ENCODE measurements around the gene SRSF5. TPM values are rescaled to one million over a fixed set of nuclear protein-coding genes. Genes with fewer than 3 reads are reported as not detected.

The SRSF5 gene
- total RNA-seq, 1 donor from 2014 or later = 288 TPM

- no peak for DNase-seq
Observed at GRCh38 chr14:69771136-69771535, 4.2 kb downstream of the SRSF5 start.

- no peak for DNase-seq
Observed at GRCh38 chr14:69772082-69773017, 5.4 kb downstream of the SRSF5 start.

GRCh38 chr14:69773571-69774276 is 6.8 kb downstream of the SRSF5 start:
- no peak for DNase-seq

- DNase-seq = no peak
Observed at GRCh38 chr14:69775012-69775411, 8.1 kb downstream of the SRSF5 start.

GRCh38 chr14:69776875-69777453 is 10.0 kb downstream of the SRSF5 start:
- no peak for DNase-seq

- no peak for DNase-seq
Observed at GRCh38 chr14:69779088-69779487, 12.1 kb downstream of the SRSF5 start.

- no peak for DNase-seq
Observed at GRCh38 chr14:69780092-69780491, 13.2 kb downstream of the SRSF5 start.

GRCh38 chr14:69780952-69781351 is 14.0 kb downstream of the SRSF5 start:
- DNase-seq = no peak

GRCh38 chr14:69784942-69785341 is 18.0 kb downstream of the SRSF5 start:
- DNase-seq = no peak

- no peak for DNase-seq
Observed at GRCh38 chr14:69786603-69787002, 19.7 kb downstream of the SRSF5 start.

- no peak for DNase-seq
Observed at GRCh38 chr14:69789118-69789640, 22.2 kb downstream of the SRSF5 start.

- DNase-seq = no peak
Observed at GRCh38 chr14:69792887-69793421, 26.0 kb downstream of the SRSF5 start.

GRCh38 chr14:69794791-69795190 is 27.8 kb downstream of the SRSF5 start:
- DNase-seq = no peak

GRCh38 chr14:69795691-69796090 is 28.7 kb downstream of the SRSF5 start:
- DNase-seq = no peak

- DNase-seq = no peak
Observed at GRCh38 chr14:69796797-69797500, 30.0 kb downstream of the SRSF5 start, which contains the start of gene SLC10A1. TSS of gene SLC10A1 (minus strand) at chr14:69797241. CDS start at chr14:69797155, 86 bp downstream.

GRCh38 chr14:69797573-69798338 is 30.8 kb downstream of the SRSF5 start:
- DNase-seq = no peak

GRCh38 chr14:69798339-69798735 is 31.4 kb downstream of the SRSF5 start:
- no peak for DNase-seq

GRCh38 chr14:69803753-69804152 is 36.8 kb downstream of the SRSF5 start:
- DNase-seq = no peak

- no peak for DNase-seq
Observed at GRCh38 chr14:69804902-69805301, 38.0 kb downstream of the SRSF5 start.

- DNase-seq = no peak
Observed at GRCh38 chr14:69807192-69807591, 40.2 kb downstream of the SRSF5 start.
